ENCODE results near the gene ANP32D.
"Not testable (repeated sequence)": the region's sequence is repeated elsewhere in the genome, so short reads cannot be mapped to it uniquely, and the experiment has no call there.

ANP32D gene

DNA sequence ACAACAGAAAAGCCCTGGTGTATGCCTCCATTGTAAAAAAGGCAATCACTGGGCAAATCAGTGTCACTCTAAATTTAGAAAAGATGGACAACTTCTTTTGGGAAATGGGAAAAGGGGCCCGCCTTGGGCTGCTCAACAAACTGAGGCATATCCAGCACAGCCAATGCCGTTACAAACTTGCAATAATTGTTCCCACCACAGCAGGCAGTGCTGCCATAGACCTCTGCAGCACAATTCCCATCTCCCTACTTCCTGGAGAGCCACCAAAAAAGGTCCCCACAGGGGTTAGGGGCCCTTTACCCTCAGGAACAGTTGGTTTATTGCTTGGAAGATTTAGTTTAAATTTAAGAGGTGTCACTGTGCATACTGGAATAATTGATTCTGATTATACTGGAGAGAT, 36.6 kb downstream of the ANP32D start:
- no peak for DNase-seq

DNA sequence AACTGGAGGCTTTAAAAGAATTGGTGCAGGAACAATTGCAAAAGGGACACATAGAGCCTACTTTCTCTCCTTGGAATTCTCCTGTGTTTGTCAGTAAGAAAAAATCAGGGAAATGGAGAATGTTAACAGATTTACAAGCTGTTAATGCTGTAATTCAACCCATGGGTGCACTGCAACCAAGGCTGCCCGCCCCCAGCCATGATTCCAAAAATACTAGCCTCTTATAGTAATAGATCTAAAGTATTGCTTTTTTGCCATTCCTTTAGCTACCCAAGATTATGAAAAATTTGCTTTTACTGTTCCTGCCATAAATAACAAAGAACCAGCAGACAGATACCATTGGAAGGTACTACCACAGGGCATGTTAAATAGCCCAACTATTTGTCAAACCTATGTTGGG, 37.8 kb downstream of the ANP32D start:
- DNase-seq = no peak

DNA sequence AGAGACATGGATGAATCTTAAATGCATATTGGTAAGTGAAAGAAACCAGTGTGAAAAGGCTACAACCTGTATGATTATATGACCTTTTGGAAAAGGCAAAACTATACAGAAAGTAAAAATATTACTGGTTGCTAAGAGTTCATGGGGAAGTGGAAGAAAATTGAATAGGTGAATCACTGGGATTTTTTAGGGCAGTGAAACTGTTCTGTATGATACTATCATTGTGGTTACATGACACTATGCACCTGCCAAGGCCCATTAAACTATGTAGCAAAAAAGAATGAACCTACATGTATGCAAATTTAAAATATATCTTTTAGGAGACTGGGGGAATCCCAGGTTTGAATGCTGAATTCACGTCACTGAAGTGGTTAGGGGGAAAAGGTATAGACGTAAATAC, 40.5 kb downstream of the ANP32D start:
- DNase-seq = no peak

DNA sequence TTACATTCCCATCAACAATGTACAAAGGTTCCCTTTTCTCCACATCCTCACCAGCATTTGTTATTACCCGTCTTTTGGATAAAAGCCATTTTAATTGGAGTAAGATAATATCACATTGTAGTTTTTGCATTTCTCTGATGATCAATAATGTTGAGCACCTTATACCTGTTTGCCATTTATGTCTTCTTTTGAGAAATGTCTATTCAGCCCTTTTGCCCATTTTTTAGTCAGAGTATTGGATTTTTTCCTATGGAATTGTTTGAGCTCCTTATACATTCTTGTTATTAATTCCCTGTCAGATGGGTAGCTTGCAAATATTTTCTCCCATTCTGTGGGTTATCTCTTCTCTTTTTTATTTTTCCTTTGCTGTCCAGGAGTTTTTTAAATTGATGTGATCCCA, 42.4 kb downstream of the ANP32D start:
- no peak for DNase-seq

DNA sequence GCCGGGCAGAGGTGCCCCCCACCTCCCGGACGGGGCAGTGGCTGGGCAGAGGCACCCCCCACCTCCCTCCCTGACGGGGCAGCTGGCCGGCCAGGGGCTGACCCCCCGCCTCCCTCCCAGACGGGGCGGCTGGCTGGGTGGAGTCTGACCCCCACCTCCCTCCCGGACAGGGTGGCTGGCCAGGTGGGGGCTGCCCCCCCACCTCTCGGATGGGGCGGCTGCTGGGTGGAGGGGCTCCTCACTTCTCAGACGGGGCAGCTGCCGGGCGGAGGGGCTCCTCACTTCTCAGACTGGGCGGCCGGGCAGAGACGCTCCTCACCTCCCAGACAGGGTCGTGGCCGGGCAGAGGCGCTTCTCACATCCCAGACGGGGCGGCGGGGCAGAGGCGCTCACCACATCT, 48.0 kb downstream of the ANP32D start:
- not testable (repeated sequence) for DNase-seq
